ENCODE measurements around the gene ATP6V1C2. TPM values are rescaled to one million over a fixed set of nuclear protein-coding genes. Genes with fewer than 3 reads are reported as not detected.
"Not testable (repeated sequence)": the region's sequence is repeated elsewhere in the genome, so short reads cannot be mapped to it uniquely, and the experiment has no call there.

The ATP6V1C2 gene
- total and polyA plus RNA-seq, 4 donors: 0.55 to 2.5 (median 1.0) TPM

GRCh38 chr2:10780491-10780820, 59.0 kb downstream of the ATP6V1C2 start:
- ATAC-seq (ENCODE audit: insufficient read depth, low FRiP score): no peak
- H3K27me3 ChIP-seq (ENCODE audit: control insufficient read depth in 3 of 3, insufficient read depth in 3 of 3, low read length in 2 of 3): no peaks in the 10 kb centered on the region
- H3K36me3 ChIP-seq (ENCODE audit: control insufficient read depth in 4 of 4, insufficient read depth in 4 of 4, low read length in 4 of 4): peaks cover 10 to 41% (median 30%) of the 10 kb centered on the region in 4 donors
- WGBS, 2 donors: 96 to 97% methylated on average over 11 of the region's 11 CpGs
- TF ChIP-seq CTCF (IDR thresholded peaks at IDR 0.05; ENCODE audit: control extremely low read depth, extremely low read depth): no peak
- H3K4me1 ChIP-seq (ENCODE audit: control insufficient read depth in 5 of 5, insufficient read depth in 5 of 5, low read length in 5 of 5): peaks cover 0 to 3% (median 0%) of the 10 kb centered on the region in 5 donors
- H3K9ac ChIP-seq (ENCODE audit: insufficient read depth in 1 of 2, low read length in 2 of 2): no peak overlapping the region
- no peaks in the 10 kb centered on the region for H3K9me3 ChIP-seq (ENCODE audit: control insufficient read depth in 4 of 4, insufficient read depth in 3 of 4, low read length in 3 of 4)
- no peak for DNase-seq
- H3K27ac ChIP-seq (ENCODE audit: low read depth in 1 of 2, low read length in 1 of 2): no peak overlapping the region
- no peak overlapping the region for H3K4me3 ChIP-seq

- H3K36me3 ChIP-seq (ENCODE audit: control insufficient read depth in 4 of 4, insufficient read depth in 4 of 4, low read length in 4 of 4): peaks cover 10 to 44% (median 30%) of the 10 kb centered on the region in 4 donors
- not testable (repeated sequence) for DNase-seq; H3K4me3 ChIP-seq; H3K9ac ChIP-seq (ENCODE audit: insufficient read depth in 1 of 2, low read length in 2 of 2); ATAC-seq (ENCODE audit: insufficient read depth, low FRiP score); H3K27ac ChIP-seq (ENCODE audit: low read depth in 1 of 2, low read length in 1 of 2); H3K27me3 ChIP-seq (ENCODE audit: control insufficient read depth in 3 of 3, insufficient read depth in 3 of 3, low read length in 2 of 3); H3K4me1 ChIP-seq (ENCODE audit: control insufficient read depth in 5 of 5, insufficient read depth in 5 of 5, low read length in 5 of 5); H3K9me3 ChIP-seq (ENCODE audit: control insufficient read depth in 4 of 4, insufficient read depth in 3 of 4, low read length in 3 of 4)
- 96 to 98% methylated on average over 11 of the region's 11 CpGs for WGBS, 2 donors
Measured at GRCh38 chr2:10780821-10781220, 59.4 kb downstream of the ATP6V1C2 start.

- no peak for TF ChIP-seq CTCF (IDR thresholded peaks at IDR 0.05; ENCODE audit: control extremely low read depth, extremely low read depth)
- 95% methylated on average over 8 of the region's 8 CpGs for WGBS, 2 donors
- Histone ChIP-seq H3K27ac (ENCODE audit: low read depth in 1 of 2, low read length in 1 of 2) (no peak overlapping the region), H3K4me3 (no peak overlapping the region), H3K36me3 (ENCODE audit: control insufficient read depth in 4 of 4, insufficient read depth in 4 of 4, low read length in 4 of 4) (peaks cover 10 to 49% (median 36%) of the 10 kb centered on the region in 4 donors), H3K27me3 (ENCODE audit: control insufficient read depth in 3 of 3, insufficient read depth in 3 of 3, low read length in 2 of 3) (no peaks in the 10 kb centered on the region), H3K4me1 (ENCODE audit: control insufficient read depth in 5 of 5, insufficient read depth in 5 of 5, low read length in 5 of 5) (peaks cover 0 to 3% (median 0%) of the 10 kb centered on the region in 5 donors), H3K9me3 (ENCODE audit: control insufficient read depth in 4 of 4, insufficient read depth in 3 of 4, low read length in 3 of 4) (no peaks in the 10 kb centered on the region), H3K9ac (ENCODE audit: insufficient read depth in 1 of 2, low read length in 2 of 2) (no peak overlapping the region)
- no peak for DNase-seq
- no peak for ATAC-seq (ENCODE audit: insufficient read depth, low FRiP score)
Measured at GRCh38 chr2:10781746-10782145, 60.3 kb downstream of the ATP6V1C2 start.

- Histone ChIP-seq H3K9me3 (ENCODE audit: control insufficient read depth in 4 of 4, insufficient read depth in 3 of 4, low read length in 3 of 4) (no peaks in the 10 kb centered on the region), H3K27me3 (ENCODE audit: control insufficient read depth in 3 of 3, insufficient read depth in 3 of 3, low read length in 2 of 3) (no peaks in the 10 kb centered on the region), H3K4me3 (no peak overlapping the region), H3K9ac (ENCODE audit: insufficient read depth in 1 of 2, low read length in 2 of 2) (no peak overlapping the region), H3K27ac (ENCODE audit: low read depth in 1 of 2, low read length in 1 of 2) (no peak overlapping the region), H3K4me1 (ENCODE audit: control insufficient read depth in 5 of 5, insufficient read depth in 5 of 5, low read length in 5 of 5) (peaks cover 0 to 7% (median 0%) of the 10 kb centered on the region in 5 donors), H3K36me3 (ENCODE audit: control insufficient read depth in 4 of 4, insufficient read depth in 4 of 4, low read length in 4 of 4) (peaks cover 17 to 56% (median 41%) of the 10 kb centered on the region in 4 donors)
- no peak for TF ChIP-seq CTCF (IDR thresholded peaks at IDR 0.05; ENCODE audit: control extremely low read depth, extremely low read depth)
- no peak for DNase-seq
- WGBS, 2 donors: 81 to 92% methylated on average over 4 of the region's 4 CpGs
- no peak for ATAC-seq (ENCODE audit: insufficient read depth, low FRiP score)
Measured at GRCh38 chr2:10783421-10783820, 62.0 kb downstream of the ATP6V1C2 start.
